KMS-11 (cell line): ENCODE results near the gene KRTAP6-2.

Source experiments
- H2AFZ ChIP-seq: fragments of 200-600 bp; sonication (generic); 2 replicates; pipeline ENCODE4 v1.6.1; 2016; ENCODE audit warnings: antibody characterized with exemption, mixed run types, low read depth
- H3K27ac ChIP-seq: fragments of 200-600 bp; sonication (generic); 2 replicates; pipeline ENCODE4 v1.6.1; 2016; ENCODE audit warnings: mild to moderate bottlenecking, mixed run types
- H3K27me3 ChIP-seq: fragments of 200-600 bp; sonication (generic); 2 replicates; pipeline ENCODE4 v1.6.1; 2017; ENCODE audit warnings: mild to moderate bottlenecking, low read depth, mixed run types, moderate library complexity; ENCODE audit not compliant: insufficient read depth
- H3K36me3 ChIP-seq: fragments of 200-600 bp; sonication (generic); 2 replicates; pipeline ENCODE4 v1.6.1; 2017; ENCODE audit warnings: mild to moderate bottlenecking, mixed run types; ENCODE audit not compliant: insufficient read depth
- H3K4me1 ChIP-seq: fragments of 200-600 bp; sonication (generic); 2 replicates; pipeline ENCODE4 v1.6.1; 2016; ENCODE audit warnings: mild to moderate bottlenecking, low read depth, mixed run types; ENCODE audit not compliant: poor library complexity, severe bottlenecking
- H3K4me2 ChIP-seq: fragments of 200-600 bp; sonication (generic); 2 replicates; pipeline ENCODE4 v1.7.0; 2016; ENCODE audit warnings: mild to moderate bottlenecking, mixed run types
- H3K4me3 ChIP-seq: fragments of 200-600 bp; sonication (generic); IDR thresholded peaks from 2 replicates; pipeline ENCODE4 v1.6.1; 2017; ENCODE audit warnings: low read depth, low read length, mixed read lengths; ENCODE audit not compliant: insufficient read depth
- H3K79me2 ChIP-seq: fragments of 200-600 bp; sonication (generic); 2 replicates; pipeline ENCODE4 v1.6.1; 2016; ENCODE audit warnings: low read depth, mixed run types; ENCODE audit not compliant: insufficient read depth
- H3K9ac ChIP-seq: fragments of 200-600 bp; sonication (generic); 2 replicates; pipeline ENCODE4 v1.6.1; 2016; ENCODE audit warnings: mild to moderate bottlenecking, mixed run types
- H4K20me1 ChIP-seq: fragments of 200-600 bp; sonication (generic); 2 replicates; pipeline ENCODE4 v1.6.1; 2016; ENCODE audit warnings: mild to moderate bottlenecking, mixed run types; ENCODE audit not compliant: insufficient read depth
- TF ChIP-seq, protein P1 (sequence below): fragments of 200-600 bp; sonication (generic); conservative IDR thresholded peaks from 2 replicates; pipeline ENCODE4 v1.6.1; 2017; ENCODE audit warnings: low read depth, mild to moderate bottlenecking, antibody characterized with exemption, low read length, moderate library complexity, mixed read lengths

Gene KRTAP6-2

GRCh38 chr21:30615199-30615598 lies 16.5 kb upstream of the KRTAP6-2 start:
- Histone ChIP-seq H3K36me3 (no peaks in the 10 kb centered on the region), H3K4me2 (no peak overlapping the region), H3K4me1 (peaks cover 14% of the 10 kb centered on the region), H2AFZ (no peak overlapping the region), H3K9ac (no peak overlapping the region), H3K79me2 (no peaks in the 10 kb centered on the region), H4K20me1 (no peaks in the 10 kb centered on the region), H3K27ac (no peak overlapping the region), H3K27me3 (no peaks in the 10 kb centered on the region), H3K4me3 (no peak overlapping the region)
- TF ChIP-seq, protein P1, sequence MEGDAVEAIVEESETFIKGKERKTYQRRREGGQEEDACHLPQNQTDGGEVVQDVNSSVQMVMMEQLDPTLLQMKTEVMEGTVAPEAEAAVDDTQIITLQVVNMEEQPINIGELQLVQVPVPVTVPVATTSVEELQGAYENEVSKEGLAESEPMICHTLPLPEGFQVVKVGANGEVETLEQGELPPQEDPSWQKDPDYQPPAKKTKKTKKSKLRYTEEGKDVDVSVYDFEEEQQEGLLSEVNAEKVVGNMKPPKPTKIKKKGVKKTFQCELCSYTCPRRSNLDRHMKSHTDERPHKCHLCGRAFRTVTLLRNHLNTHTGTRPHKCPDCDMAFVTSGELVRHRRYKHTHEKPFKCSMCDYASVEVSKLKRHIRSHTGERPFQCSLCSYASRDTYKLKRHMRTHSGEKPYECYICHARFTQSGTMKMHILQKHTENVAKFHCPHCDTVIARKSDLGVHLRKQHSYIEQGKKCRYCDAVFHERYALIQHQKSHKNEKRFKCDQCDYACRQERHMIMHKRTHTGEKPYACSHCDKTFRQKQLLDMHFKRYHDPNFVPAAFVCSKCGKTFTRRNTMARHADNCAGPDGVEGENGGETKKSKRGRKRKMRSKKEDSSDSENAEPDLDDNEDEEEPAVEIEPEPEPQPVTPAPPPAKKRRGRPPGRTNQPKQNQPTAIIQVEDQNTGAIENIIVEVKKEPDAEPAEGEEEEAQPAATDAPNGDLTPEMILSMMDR: no peak

DNA sequence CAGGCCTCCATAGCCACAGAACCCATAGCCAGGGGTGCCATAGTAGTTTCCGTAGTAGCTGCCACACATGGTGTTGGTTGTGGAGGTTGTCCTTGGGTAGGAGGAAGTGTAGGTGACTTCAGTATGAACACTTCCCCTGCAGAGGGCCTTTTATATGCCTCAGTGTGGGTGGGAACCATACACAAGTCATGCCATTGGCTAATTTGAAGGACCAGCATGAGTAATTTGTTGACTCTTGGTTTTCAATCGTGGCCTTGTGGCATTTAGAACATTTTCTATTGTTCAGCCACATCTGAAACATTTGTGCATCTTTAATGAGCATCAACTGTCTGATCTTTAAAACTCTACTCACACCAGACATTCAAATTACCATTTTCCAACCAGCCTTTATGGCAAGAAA lies 15.1 kb upstream of the KRTAP6-2 start, which contains the start of gene KRTAP6-1:
Gene KRTAP6-1 (minus strand): TSS at position 95 of the 400 bp plus-strand sequence. CDS start 26 bp downstream, at position 69.
- Histone ChIP-seq H3K27ac (no peak within 1 kb of the TSS), H3K4me1 (peaks cover 14% of the 10 kb centered on the region), H3K27me3 (no peaks in the 10 kb centered on the region), H3K79me2 (no peaks in the 10 kb centered on the region), H3K9ac (no peak within 1 kb of the TSS), H3K4me2 (no peak within 1 kb of the TSS; the same call in 1 of the 2 replicates), H3K36me3 (no peaks in the 10 kb centered on the region), H3K4me3 (no peak within 1 kb of the TSS), H2AFZ (no peak within 1 kb of the TSS), H4K20me1 (no peaks in the 10 kb centered on the region)
- TF ChIP-seq, protein P1: no peak

DNA sequence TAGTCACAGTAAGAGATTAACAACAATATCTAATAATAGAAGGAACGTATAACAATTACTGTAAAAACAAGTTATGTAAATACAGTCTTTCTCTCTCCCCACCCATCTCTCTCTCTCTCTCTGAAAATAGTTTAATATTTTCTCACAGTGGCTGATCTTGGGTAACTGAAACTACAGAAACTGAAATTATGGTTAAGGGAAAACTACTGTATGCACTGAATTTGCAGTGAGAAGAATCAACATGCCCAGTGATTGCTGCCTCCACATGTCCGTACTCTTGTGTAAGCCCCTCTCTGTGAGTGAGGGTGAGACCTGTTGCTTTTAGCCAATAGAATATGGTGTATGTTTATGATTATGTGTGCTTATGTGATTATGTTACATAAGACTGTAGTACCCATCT lies 13.4 kb upstream of the KRTAP6-2 start:
- H3K36me3 ChIP-seq: no peaks in the 10 kb centered on the region
- H3K79me2 ChIP-seq: no peaks in the 10 kb centered on the region
- H3K27me3 ChIP-seq: no peaks in the 10 kb centered on the region
- TF ChIP-seq, protein P1: no peak
- peaks cover 14% of the 10 kb centered on the region for H3K4me1 ChIP-seq
- peak overlapping the region; percentile 10; the same call in 1 of the 2 replicates for H3K4me2 ChIP-seq
- no peaks in the 10 kb centered on the region for H4K20me1 ChIP-seq
- no peak overlapping the region for H3K9ac ChIP-seq
- no peak overlapping the region for H3K4me3 ChIP-seq
- H2AFZ ChIP-seq: peak overlapping the region; percentile 3; the same call in 1 of the 2 replicates
- no peak overlapping the region for H3K27ac ChIP-seq

- H3K4me1 ChIP-seq: no peaks in the 10 kb centered on the region
- no peak overlapping the region for H3K9ac ChIP-seq
- TF ChIP-seq, protein P1: no peak
- no peak overlapping the region for H3K4me2 ChIP-seq
- H4K20me1 ChIP-seq: no peaks in the 10 kb centered on the region
- no peak overlapping the region for H3K4me3 ChIP-seq
- H3K79me2 ChIP-seq: no peaks in the 10 kb centered on the region
- H3K27ac ChIP-seq: no peak overlapping the region
- no peaks in the 10 kb centered on the region for H3K36me3 ChIP-seq
- H3K27me3 ChIP-seq: no peaks in the 10 kb centered on the region
- no peak overlapping the region for H2AFZ ChIP-seq
Observed at GRCh38 chr21:30605968-30606367, 7.3 kb upstream of the KRTAP6-2 start.
